GM12878 (cell line): ENCODE data around the gene CACNA1B. TPM values are rescaled to one million over a fixed set of nuclear protein-coding genes. Genes with fewer than 3 reads are reported as not detected.

Experiments used
- ATAC-seq: fragments of 200-7000 bp; cut with Tn5 transposase; 3 replicates; pipeline ENCODE4 v1.9.1; 2020; ENCODE audit warnings: mild to moderate bottlenecking, moderate library complexity
- BruUV-seq: library from RNA; stranded (reverse); fragments of 400-500 nt; replicated peaks from 2 replicates; lab custom pipeline; 2021; lab: Mats Ljungman, UMichigan
- CTCF ChIA-PET: fragments of 300-600 bp; sonication (Branson Sonifier 250); formaldehyde crosslinking; extraction: SDS; loops from one replicate; lab custom pipeline; 2021; ENCODE audit warnings: inconsistent platforms; lab: Yijun Ruan, JAX
- POLR2A ChIA-PET: fragments of 350-600 bp; formaldehyde crosslinking; extraction: SDS; loops from one replicate; lab custom pipeline; 2021; ENCODE audit warnings: inconsistent platforms; lab: Charles Lee
- RAD21 ChIA-PET: fragments of 300-600 bp; sonication (Branson Sonifier 250); formaldehyde crosslinking; loops from one replicate; lab custom pipeline; 2023; ENCODE audit warnings: antibody characterized with exemption; ENCODE audit not compliant: unreplicated experiment; lab: Charles Lee
- SMC1A ChIA-PET: fragments of 300-600 bp; sonication (Branson Sonifier 250); formaldehyde crosslinking; loops from one replicate; lab custom pipeline; 2023; ENCODE audit not compliant: unreplicated experiment, uncharacterized antibody; lab: Charles Lee
- DNase-seq: peaks from one replicate; pipeline ENCODE4 v3.0.0-alpha.2; 2011; ENCODE audit warnings: low read depth, low spot score
- FAIRE-seq: peaks from 3 replicates; lab custom pipeline; 2011; peaks lifted over from hg19 to GRCh38; lab: Jason Lieb, UNC
- H2AFZ ChIP-seq: 2 replicates; pipeline ENCODE4 v1.6.0; 2011; ENCODE audit warnings: low read depth, low read length, control low read depth; ENCODE audit not compliant: control insufficient read depth
- H3K27ac ChIP-seq: 2 replicates; pipeline ENCODE4 v1.5.1; 2011; ENCODE audit warnings: control low read depth; ENCODE audit not compliant: control insufficient read depth, insufficient read depth
- H3K27me3 ChIP-seq, 2 experiments: replicated peaks in 1 of 2; 2 replicates each; pipeline versions ENCODE4 v1.6.0 to v1.6.1; 2011; ENCODE audit warnings: low read length in 1 of 2; ENCODE audit not compliant: control insufficient read depth in 2 of 2, insufficient read depth in 2 of 2
- H3K36me3 ChIP-seq, 2 experiments: 2 replicates each; pipeline ENCODE4 v1.5.1; 2011; ENCODE audit warnings: low read length in 1 of 2; ENCODE audit not compliant: control insufficient read depth in 2 of 2, insufficient read depth in 2 of 2
- H3K4me1 ChIP-seq: 2 replicates; pipeline ENCODE4 v1.6.1; 2011; ENCODE audit warnings: mild to moderate bottlenecking, low read length, moderate library complexity, mixed read lengths; ENCODE audit not compliant: control insufficient read depth, insufficient read depth
- H3K4me2 ChIP-seq: 2 replicates; pipeline ENCODE4 v1.6.0; 2011; ENCODE audit warnings: control low read depth; ENCODE audit not compliant: control insufficient read depth, insufficient read depth
- H3K4me3 ChIP-seq: fragments of 200-600 bp; sonication (generic); 2 replicates; pipeline ENCODE4 v1.5.1; 2016
- H3K79me2 ChIP-seq: 2 replicates; pipeline ENCODE4 v1.6.0; 2011; ENCODE audit warnings: low read length; ENCODE audit not compliant: control insufficient read depth, insufficient read depth
- H3K9ac ChIP-seq: 2 replicates; pipeline ENCODE4 v1.8.0; 2011; ENCODE audit warnings: low read length, control low read depth, mixed read lengths; ENCODE audit not compliant: control insufficient read depth, insufficient read depth
- H3K9me3 ChIP-seq: replicated peaks from 3 replicates; pipeline ENCODE4 v1.5.1; 2011; ENCODE audit warnings: mild to moderate bottlenecking, low read length; ENCODE audit not compliant: control insufficient read depth, insufficient read depth
- H4K20me1 ChIP-seq: 2 replicates; pipeline ENCODE4 v1.6.0; 2011; ENCODE audit not compliant: control insufficient read depth, insufficient read depth
- CHD1 ChIP-seq: IDR thresholded peaks from 2 replicates; pipeline ENCODE4 v1.6.1; 2012; ENCODE audit warnings: low read depth, low read length, improper control_type of control experiment
- ESRRA ChIP-seq: IDR thresholded peaks from 2 replicates; pipeline ENCODE4 v1.6.1; 2012; ENCODE audit warnings: mild to moderate bottlenecking, low read length, improper control_type of control experiment
- FOXK2 ChIP-seq: fragments of 450-650 bp; IDR thresholded peaks from 2 replicates; pipeline ENCODE4 v1.6.1; 2017; ENCODE audit warnings: mild to moderate bottlenecking, moderate library complexity
- KDM1A ChIP-seq: fragments of 200-600 bp; sonication (generic); IDR thresholded peaks from 2 replicates; pipeline ENCODE4 v1.6.1; 2016; ENCODE audit warnings: borderline replicate concordance
- NR2F1 ChIP-seq: fragments of 450-650 bp; conservative IDR thresholded peaks from 2 replicates; pipeline ENCODE4 v1.6.1; 2017; ENCODE audit warnings: mild to moderate bottlenecking
- NRF1 ChIP-seq: conservative IDR thresholded peaks from 2 replicates; pipeline ENCODE4 v1.6.1; 2011; ENCODE audit warnings: mild to moderate bottlenecking, low read depth, low read length, improper control_type of control experiment
- RCOR1 ChIP-seq: conservative IDR thresholded peaks from 2 replicates; pipeline ENCODE4 v1.6.1; 2012; ENCODE audit warnings: low read depth, low read length, improper control_type of control experiment
- SIX5 ChIP-seq: IDR thresholded peaks from 2 replicates; pipeline ENCODE4 v1.6.1; 2011; ENCODE audit warnings: mild to moderate bottlenecking, low read depth, low read length, moderate library complexity; ENCODE audit not compliant: severe bottlenecking
- SKIL ChIP-seq: fragments of 450-650 bp; IDR thresholded peaks from 2 replicates; pipeline ENCODE4 v1.6.1; 2017; ENCODE audit warnings: mild to moderate bottlenecking, low read depth, inconsistent platforms; ENCODE audit not compliant: poor library complexity, severe bottlenecking
- SP1 ChIP-seq: IDR thresholded peaks from one replicate; pipeline ENCODE4 v1.6.1; 2011; ENCODE audit warnings: low read depth, low read length
- SREBF2 ChIP-seq: IDR thresholded peaks from 2 replicates; pipeline ENCODE4 v1.6.1; 2012; ENCODE audit warnings: mild to moderate bottlenecking, low read length
- WRNIP1 ChIP-seq: IDR thresholded peaks from 2 replicates; pipeline ENCODE4 v1.6.1; 2011; ENCODE audit warnings: low read depth, low read length, improper control_type of control experiment, borderline replicate concordance
- YBX1 ChIP-seq: fragments of 450-650 bp; IDR thresholded peaks from 2 replicates; pipeline ENCODE4 v1.6.1; 2016; ENCODE audit warnings: antibody characterized with exemption
- WGBS: methylation state at CpG from one replicate; pipeline ENCODE4 v1.1.6; 2016; ENCODE audit warnings: low lambda C conversion rate; ENCODE audit not compliant: insufficient replicate concordance, insufficient coverage; ENCODE audit errors: missing lambda C conversion rate; 5-methylcytosine and 5-hydroxymethylcytosine counted together
- in situ Hi-C: fragments of 300-500 bp; cut with MboI; formaldehyde crosslinking; loops from 9 replicates; pipeline ENCODE4 v1.14.3; 2018; ENCODE audit warnings: mixed read lengths
- intact Hi-C: fragments of 100-400 bp; cut with micrococcal nuclease; formaldehyde crosslinking; loops from one replicate; pipeline ENCODE4 v1.14.2; 2022; ENCODE audit not compliant: unreplicated experiment
- polyA plus RNA-seq, 11 experiments: library from polyadenylated mRNA; depleted of rRNA in 4 of 11; unstranded in 6 of 11; stranded (reverse) in 5 of 11; fragments of >200 nt; fragmentation: Nextera tagmentation in 4 of 11; fragmentation: Illumina TruSeq in 1 of 11; extraction: Ambion mirVana in 4 of 11; extraction: Trizol in 1 of 11; gene quantifications; 1 replicate in 1 of 11; 2 replicates in 10 of 11; pipeline versions ENCODE4 v1.2.1 to v1.2.3, GENCODE V29; 2011 to 2016; ENCODE audit warnings: inconsistent platforms in 2 of 11, missing spikeins in 2 of 11, low read depth in 1 of 11
- total RNA-seq, 4 experiments: library from RNA; depleted of rRNA in 3 of 4; stranded (reverse); fragments of >200 nt in 3 of 4; fragmentation: Illumina TruSeq in 1 of 4; extraction: Trizol in 1 of 4; gene quantifications; 2 replicates each; pipeline versions ENCODE4 v1.2.1 to v1.2.3, GENCODE V29; 2013 to 2021

Gene CACNA1B
- total and polyA plus RNA-seq, 10 of the 15 experiments (the other 5 are each of a cell fraction or from before 2014, with no cell fraction given), result 0.01 to 0.03 (median 0.01) TPM; not detected in 7

- WGBS, result 16% methylated on average over 8 of the region's 8 CpGs
- no peaks in the 10 kb centered on the region for H3K36me3 ChIP-seq
- ChIA-PET POLR2A (no interaction called here), SMC1A (interaction anchor here (0.8 kb wide), 1 partner anchor 414 kb away, joined by 3 read pairs; no protein-coding TSS in a partner anchor), CTCF (no interaction called here), RAD21 (no interaction called here)
- FAIRE-seq, result no peak
- no peak for DNase-seq
- no peak overlapping the region for H3K4me3 ChIP-seq
- no peak overlapping the region for H3K4me2 ChIP-seq
- no peak overlapping the region for H3K9ac ChIP-seq
- H4K20me1 ChIP-seq, result no peaks in the 10 kb centered on the region
- no peaks in the 10 kb centered on the region for H3K79me2 ChIP-seq
- intact Hi-C loops, result no loop called here
- H3K4me1 ChIP-seq, result no peaks in the 10 kb centered on the region
- no peak for TF ChIP-seq SP1
- H3K27me3 ChIP-seq, result peaks cover 0 to 1% of the 10 kb centered on the region in 2 experiments; a peak in 1 of 4 replicates
- no peaks in the 10 kb centered on the region for H3K9me3 ChIP-seq
- in situ Hi-C loops, result no loop called here
- no peak overlapping the region for H3K27ac ChIP-seq
- no peak overlapping the region for H2AFZ ChIP-seq
- ATAC-seq, result no peak
- no TSS peak for BruUV-seq
These were observed 165.1 kb downstream of the CACNA1B start for GRCh38 chr9:138042640-138043039.

- Histone ChIP-seq H2AFZ (no peak overlapping the region), H3K36me3 (no peaks in the 10 kb centered on the region), H3K27ac (no peak overlapping the region), H4K20me1 (no peaks in the 10 kb centered on the region), H3K79me2 (no peaks in the 10 kb centered on the region), H3K9me3 (no peaks in the 10 kb centered on the region), H3K9ac (no peak overlapping the region), H3K27me3 (peaks cover 0 to 1% of the 10 kb centered on the region in 2 experiments; a peak in 2 of 4 replicates), H3K4me3 (no peak overlapping the region), H3K4me2 (no peak overlapping the region), H3K4me1 (no peaks in the 10 kb centered on the region)
- CTCF ChIA-PET, result no interaction called here
- RAD21 ChIA-PET, result no interaction called here
- BruUV-seq, result no TSS peak
- ATAC-seq, result no peak
- SMC1A ChIA-PET, result no interaction called here
- TF ChIP-seq SREBF2 (no peak), CHD1 (no peak), SIX5 (no peak), NRF1 (no peak), RCOR1 (no peak), KDM1A (no peak), SKIL (no peak), FOXK2 (no peak), ESRRA (no peak), WRNIP1 (no peak), YBX1 (no peak), NR2F1 (no peak)
- in situ Hi-C loops, result no loop called here
- intact Hi-C loops, result no loop called here
- WGBS, result 17% methylated on average over 11 of the region's 12 CpGs
- POLR2A ChIA-PET, result no interaction called here
- DNase-seq, result no peak
- FAIRE-seq, result no peak
These were observed 165.5 kb downstream of the CACNA1B start for GRCh38 chr9:138043061-138043410.
